ENCODE results near the gene ARFGEF2.

DNA sequence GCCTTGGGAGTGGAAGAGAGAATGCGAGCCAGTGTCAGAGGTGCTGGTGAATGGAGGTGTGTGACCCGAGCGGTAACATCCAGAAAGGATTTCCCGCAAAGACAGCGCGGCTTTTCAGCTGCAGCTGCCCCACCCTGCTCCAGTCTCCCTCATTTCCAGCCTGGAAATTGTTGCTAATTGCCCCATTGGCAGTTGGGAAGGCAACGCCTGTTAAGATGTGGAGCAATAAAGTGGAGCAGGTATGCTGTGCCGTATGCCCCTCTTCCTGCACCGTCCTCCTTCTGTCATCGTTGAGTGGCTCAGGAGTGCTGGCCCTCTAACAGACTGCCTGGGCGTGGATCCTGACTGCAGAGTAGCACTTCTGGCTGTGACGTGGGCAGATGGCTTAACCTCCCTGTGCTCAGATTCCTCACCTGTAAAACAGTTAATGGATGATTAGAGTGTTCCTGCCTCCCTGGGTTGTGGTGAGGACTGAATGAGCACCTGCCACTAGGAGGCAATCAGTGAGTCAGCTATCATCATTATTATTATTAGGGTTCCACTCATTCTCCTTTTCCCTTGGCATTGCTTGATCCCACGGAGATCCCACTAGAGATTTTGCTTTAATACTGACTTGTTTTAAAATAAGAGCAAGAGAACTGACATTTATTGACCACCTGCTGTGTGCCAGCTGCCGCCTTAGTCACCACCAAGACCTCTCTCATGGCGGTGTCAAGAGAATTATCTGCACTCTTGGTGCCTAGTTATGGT, 11.7 kb downstream of the ARFGEF2 start:
- no peak for TF ChIP-seq CTCF (IDR thresholded peaks at IDR 0.05 in 4 of 5, conservative IDR thresholded peaks at IDR 0.05 in 1 of 5)
- no peak for TF ChIP-seq POLR2A (IDR thresholded peaks at IDR 0.05)

Measured in gastrocnemius medialis (tissue), 4 donors.